ENCODE results near the gene ABCB9.

The ABCB9 gene

GRCh38 chr12:122985338-122986257 is 19.3 kb upstream of the ABCB9 start:
- 95% methylated on average over 45 of the region's 45 CpGs for WGBS
- Histone ChIP-seq H3K36me3 (ENCODE audit: insufficient read depth, low read length) (peaks cover 14% of the 10 kb centered on the region; the same call in 1 of the 2 replicates), H3K4me1 (ENCODE audit: insufficient read depth, low read length) (0 out of 2 replicates have a peak, but pooled peaks cover 5% of the 10 kb centered on the region), H3K9me3 (ENCODE audit: insufficient read depth, low read depth, low read length) (no peaks in the 10 kb centered on the region), H3K9ac (ENCODE audit: low read depth, low read length) (no peak overlapping the region), H3K27me3 (ENCODE audit: insufficient read depth, low read length) (no peaks in the 10 kb centered on the region), H3K27ac (ENCODE audit: low read depth, low read length) (no peak overlapping the region), H3K4me3 (ENCODE audit: low read length) (no peak overlapping the region)

GRCh38 chr12:122984612-122985337 is 18.5 kb upstream of the ABCB9 start:
- no peaks in the 10 kb centered on the region for H3K9me3 ChIP-seq (ENCODE audit: insufficient read depth, low read depth, low read length)
- no peaks in the 10 kb centered on the region for H3K27me3 ChIP-seq (ENCODE audit: insufficient read depth, low read length)
- H3K4me1 ChIP-seq (ENCODE audit: insufficient read depth, low read length): peaks cover 5% of the 10 kb centered on the region; the same call in 1 of the 2 replicates
- 90% methylated on average over 34 of the region's 34 CpGs for WGBS
- H3K27ac ChIP-seq (ENCODE audit: low read depth, low read length): no peak overlapping the region
- no peak overlapping the region for H3K9ac ChIP-seq (ENCODE audit: low read depth, low read length)
- H3K36me3 ChIP-seq (ENCODE audit: insufficient read depth, low read length): peaks cover 14% of the 10 kb centered on the region; the same call in 1 of the 2 replicates
- no peak overlapping the region for H3K4me3 ChIP-seq (ENCODE audit: low read length)

GRCh38 chr12:122983789-122984515 is 17.7 kb upstream of the ABCB9 start:
- Histone ChIP-seq H3K9me3 (ENCODE audit: insufficient read depth, low read depth, low read length) (no peaks in the 10 kb centered on the region), H3K9ac (ENCODE audit: low read depth, low read length) (no peak overlapping the region), H3K27ac (ENCODE audit: low read depth, low read length) (no peak overlapping the region), H3K27me3 (ENCODE audit: insufficient read depth, low read length) (no peaks in the 10 kb centered on the region), H3K4me1 (ENCODE audit: insufficient read depth, low read length) (peaks cover 7% of the 10 kb centered on the region; the same call in 1 of the 2 replicates), H3K4me3 (ENCODE audit: low read length) (no peak overlapping the region), H3K36me3 (ENCODE audit: insufficient read depth, low read length) (peaks cover 14% of the 10 kb centered on the region; the same call in 1 of the 2 replicates)
- WGBS: 75% methylated on average over 9 of the region's 9 CpGs

GRCh38 chr12:122982963-122983788 is 16.9 kb upstream of the ABCB9 start:
- H3K36me3 ChIP-seq (ENCODE audit: insufficient read depth, low read length): peaks cover 14% of the 10 kb centered on the region; the same call in 1 of the 2 replicates
- no peak overlapping the region for H3K9ac ChIP-seq (ENCODE audit: low read depth, low read length)
- H3K4me1 ChIP-seq (ENCODE audit: insufficient read depth, low read length): peaks cover 7% of the 10 kb centered on the region; the same call in 1 of the 2 replicates
- no peak overlapping the region for H3K27ac ChIP-seq (ENCODE audit: low read depth, low read length)
- no peaks in the 10 kb centered on the region for H3K9me3 ChIP-seq (ENCODE audit: insufficient read depth, low read depth, low read length)
- H3K27me3 ChIP-seq (ENCODE audit: insufficient read depth, low read length): no peaks in the 10 kb centered on the region
- H3K4me3 ChIP-seq (ENCODE audit: low read length): no peak overlapping the region
- 92% methylated on average over 21 of the region's 21 CpGs for WGBS

- Histone ChIP-seq H3K4me3 (ENCODE audit: low read length) (no peak overlapping the region), H3K36me3 (ENCODE audit: insufficient read depth, low read length) (peaks cover 14% of the 10 kb centered on the region; the same call in 1 of the 2 replicates), H3K27ac (ENCODE audit: low read depth, low read length) (no peak overlapping the region), H3K27me3 (ENCODE audit: insufficient read depth, low read length) (no peaks in the 10 kb centered on the region), H3K4me1 (ENCODE audit: insufficient read depth, low read length) (peaks cover 7% of the 10 kb centered on the region; the same call in 1 of the 2 replicates), H3K9ac (ENCODE audit: low read depth, low read length) (no peak overlapping the region), H3K9me3 (ENCODE audit: insufficient read depth, low read depth, low read length) (no peaks in the 10 kb centered on the region)
- WGBS: 89% methylated on average over 11 of the region's 11 CpGs
Observed at GRCh38 chr12:122982477-122982815, 16.2 kb upstream of the ABCB9 start.

- WGBS: 89% methylated on average over 24 of the region's 25 CpGs
- no peaks in the 10 kb centered on the region for H3K9me3 ChIP-seq (ENCODE audit: insufficient read depth, low read depth, low read length)
- H3K4me3 ChIP-seq (ENCODE audit: low read length): peak overlapping the region; percentile 93
- H3K27me3 ChIP-seq (ENCODE audit: insufficient read depth, low read length): no peaks in the 10 kb centered on the region
- H3K36me3 ChIP-seq (ENCODE audit: insufficient read depth, low read length): peaks cover 14% of the 10 kb centered on the region; the same call in 1 of the 2 replicates
- peak overlapping the region; percentile 92 for H3K9ac ChIP-seq (ENCODE audit: low read depth, low read length)
- H3K4me1 ChIP-seq (ENCODE audit: insufficient read depth, low read length): peaks cover 7% of the 10 kb centered on the region; the same call in 1 of the 2 replicates
- no peak overlapping the region for H3K27ac ChIP-seq (ENCODE audit: low read depth, low read length)
Observed at GRCh38 chr12:122981587-122982476, 15.6 kb upstream of the ABCB9 start.

- H3K27ac ChIP-seq (ENCODE audit: low read depth, low read length): peak overlapping the region; percentile 37; the same call in 1 of the 2 replicates
- peaks cover 7% of the 10 kb centered on the region; the same call in 1 of the 2 replicates for H3K4me1 ChIP-seq (ENCODE audit: insufficient read depth, low read length)
- peaks cover 14% of the 10 kb centered on the region; the same call in 1 of the 2 replicates for H3K36me3 ChIP-seq (ENCODE audit: insufficient read depth, low read length)
Observed at GRCh38 chr12:122981036-122981471, 14.8 kb upstream of the ABCB9 start.

GRCh38 chr12:122980183-122981035 is 14.1 kb upstream of the ABCB9 start, which contains the start of gene ARL6IP4:
TSS of gene ARL6IP4 (plus strand) at chr12:122980681. CDS start at chr12:122981140, 459 bp downstream.
- Histone ChIP-seq H3K36me3 (ENCODE audit: insufficient read depth, low read length) (peaks cover 14% of the 10 kb centered on the region; the same call in 1 of the 2 replicates), H3K27ac (ENCODE audit: low read depth, low read length) (peak within 1 kb of the TSS; percentile 61), H3K9ac (ENCODE audit: low read depth, low read length) (peak within 1 kb of the TSS; percentile 92), H3K4me3 (ENCODE audit: low read length) (peak within 1 kb of the TSS; percentile 93), H3K27me3 (ENCODE audit: insufficient read depth, low read length) (no peaks in the 10 kb centered on the region), H3K9me3 (ENCODE audit: insufficient read depth, low read depth, low read length) (no peaks in the 10 kb centered on the region), H3K4me1 (ENCODE audit: insufficient read depth, low read length) (peaks cover 7% of the 10 kb centered on the region; the same call in 1 of the 2 replicates)
- WGBS: under 1% methylated on average over 96 of the region's 96 CpGs

More at GRCh38 chr12:122981036-122981471, 14.8 kb upstream of the ABCB9 start:
- Histone ChIP-seq H3K27me3 (ENCODE audit: insufficient read depth, low read length) (no peaks in the 10 kb centered on the region), H3K9me3 (ENCODE audit: insufficient read depth, low read depth, low read length) (no peaks in the 10 kb centered on the region), H3K9ac (ENCODE audit: low read depth, low read length) (peak overlapping the region; percentile 92), H3K4me3 (ENCODE audit: low read length) (peak overlapping the region; percentile 93)
- 2% methylated on average over 40 of the region's 40 CpGs for WGBS

GRCh38 chr12:122979908-122980182 is 13.6 kb upstream of the ABCB9 start:
- Histone ChIP-seq H3K4me3 (ENCODE audit: low read length) (peak overlapping the region; percentile 93), H3K36me3 (ENCODE audit: insufficient read depth, low read length) (peaks cover 14% of the 10 kb centered on the region; the same call in 1 of the 2 replicates), H3K27ac (ENCODE audit: low read depth, low read length) (peak overlapping the region; percentile 61; the same call in 1 of the 2 replicates), H3K9me3 (ENCODE audit: insufficient read depth, low read depth, low read length) (no peaks in the 10 kb centered on the region), H3K27me3 (ENCODE audit: insufficient read depth, low read length) (no peaks in the 10 kb centered on the region), H3K4me1 (ENCODE audit: insufficient read depth, low read length) (peaks cover 7% of the 10 kb centered on the region; the same call in 1 of the 2 replicates), H3K9ac (ENCODE audit: low read depth, low read length) (peak overlapping the region; percentile 92)
- WGBS: 30% methylated on average over 7 of the region's 7 CpGs

Measured in HUES64 (cell line).